Measurements from ENCODE around the gene DENND4A.

DNA sequence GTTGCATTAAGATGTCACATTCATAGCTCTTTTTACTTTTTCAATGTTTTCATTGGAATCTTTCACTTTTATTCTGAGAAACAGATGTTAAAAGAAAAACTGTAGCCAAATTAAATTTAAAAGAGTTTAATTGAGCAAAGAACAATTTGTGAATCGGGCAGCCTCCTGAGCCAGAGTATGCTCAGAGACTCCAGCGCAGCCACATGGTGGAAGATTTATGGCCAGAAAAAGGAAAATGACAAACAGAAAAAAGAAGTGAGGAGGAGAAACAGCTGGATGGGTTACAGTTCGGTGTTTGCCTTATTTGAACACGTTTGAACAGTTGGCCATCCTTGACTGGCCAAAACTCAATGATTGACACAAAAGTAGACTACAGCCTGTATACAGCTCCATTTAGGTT, 43.4 kb upstream of the DENND4A start:
- TF ChIP-seq, protein P1, sequence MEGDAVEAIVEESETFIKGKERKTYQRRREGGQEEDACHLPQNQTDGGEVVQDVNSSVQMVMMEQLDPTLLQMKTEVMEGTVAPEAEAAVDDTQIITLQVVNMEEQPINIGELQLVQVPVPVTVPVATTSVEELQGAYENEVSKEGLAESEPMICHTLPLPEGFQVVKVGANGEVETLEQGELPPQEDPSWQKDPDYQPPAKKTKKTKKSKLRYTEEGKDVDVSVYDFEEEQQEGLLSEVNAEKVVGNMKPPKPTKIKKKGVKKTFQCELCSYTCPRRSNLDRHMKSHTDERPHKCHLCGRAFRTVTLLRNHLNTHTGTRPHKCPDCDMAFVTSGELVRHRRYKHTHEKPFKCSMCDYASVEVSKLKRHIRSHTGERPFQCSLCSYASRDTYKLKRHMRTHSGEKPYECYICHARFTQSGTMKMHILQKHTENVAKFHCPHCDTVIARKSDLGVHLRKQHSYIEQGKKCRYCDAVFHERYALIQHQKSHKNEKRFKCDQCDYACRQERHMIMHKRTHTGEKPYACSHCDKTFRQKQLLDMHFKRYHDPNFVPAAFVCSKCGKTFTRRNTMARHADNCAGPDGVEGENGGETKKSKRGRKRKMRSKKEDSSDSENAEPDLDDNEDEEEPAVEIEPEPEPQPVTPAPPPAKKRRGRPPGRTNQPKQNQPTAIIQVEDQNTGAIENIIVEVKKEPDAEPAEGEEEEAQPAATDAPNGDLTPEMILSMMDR (IDR thresholded peaks at IDR 0.05) = no peak
- no peak for TF ChIP-seq EP300 (IDR thresholded peaks at IDR 0.05; ENCODE audit: low read depth)

All from transverse colon (tissue), 3 donors.